MCF 10A (cell line): ENCODE data around the gene PLAGL1. TPM values are rescaled to one million over a fixed set of nuclear protein-coding genes. Genes with fewer than 3 reads are reported as not detected.

Experiments
- BruUV-seq: library from RNA; stranded (reverse); fragments of 400-500 nt; replicated peaks from 2 replicates; lab custom pipeline; 2021; lab: Mats Ljungman, UMichigan
- CTCF ChIA-PET: fragments of 300-600 bp; sonication (Branson Sonifier 250); formaldehyde crosslinking; extraction: SDS; loops from one replicate; lab custom pipeline; 2021; ENCODE audit warnings: antibody characterized with exemption, inconsistent platforms; lab: Yijun Ruan, JAX
- POLR2A ChIA-PET: fragments of 300-600, 350-650 bp; sonication (Branson Sonifier 250); formaldehyde crosslinking; extraction: SDS; loops from one replicate; lab custom pipeline; 2020; ENCODE audit warnings: antibody characterized with exemption, inconsistent platforms; lab: Yijun Ruan, JAX
- DNase-seq: peaks from one replicate; pipeline ENCODE4 v3.0.0-alpha.2; 2018; ENCODE audit not compliant: unreplicated experiment
- H3K27ac Mint-ChIP-seq: one replicate; pipeline ENCODE4 v1.8.0; 2022; ENCODE audit warnings: mild to moderate bottlenecking, low read depth, mixed read lengths; ENCODE audit not compliant: unreplicated experiment
- H3K27me3 Mint-ChIP-seq: one replicate; pipeline ENCODE4 v1.8.0; 2022; ENCODE audit warnings: mixed read lengths; ENCODE audit not compliant: insufficient read depth, unreplicated experiment
- H3K36me3 Mint-ChIP-seq: one replicate; pipeline ENCODE4 v1.8.0; 2022; ENCODE audit warnings: mild to moderate bottlenecking, moderate library complexity, mixed read lengths; ENCODE audit not compliant: insufficient read depth, unreplicated experiment
- H3K4me1 Mint-ChIP-seq: one replicate; pipeline ENCODE4 v1.8.0; 2022; ENCODE audit warnings: mixed read lengths; ENCODE audit not compliant: insufficient read depth, unreplicated experiment
- H3K4me3 Mint-ChIP-seq: one replicate; pipeline ENCODE4 v1.8.0; 2022; ENCODE audit warnings: mild to moderate bottlenecking, moderate library complexity, mixed read lengths; ENCODE audit not compliant: unreplicated experiment
- H3K9me3 Mint-ChIP-seq: one replicate; pipeline ENCODE4 v1.8.0; 2022; ENCODE audit warnings: mixed read lengths; ENCODE audit not compliant: unreplicated experiment
- CTCF ChIP-seq: fragments of 200-600 bp; IDR thresholded peaks from one replicate; pipeline ENCODE4 v1.8.0; 2022; ENCODE audit warnings: antibody characterized with exemption, mild to moderate bottlenecking; ENCODE audit not compliant: unreplicated experiment
- intact Hi-C: fragments of 100-400 bp; cut with micrococcal nuclease; formaldehyde crosslinking; loops from 2 replicates; pipeline ENCODE4 v1.14.1; 2022
- total RNA-seq: library from RNA; stranded (reverse); gene quantifications from 2 replicates; pipeline ENCODE4 v1.2.3, GENCODE V29; 2022

The PLAGL1 gene
- total RNA-seq, 1 experiment from 2014 or later = 52.1 TPM

- ChIA-PET POLR2A (no interaction called here), CTCF (interaction anchor here (0.5 to 3.0 kb wide), 4 partner anchors 20 to 1267 kb away, joined by 3 to 13 read pairs (median 4); no protein-coding TSS in a partner anchor)
- H3K36me3 Mint-ChIP-seq = no peaks in the 10 kb centered on the region
- TF ChIP-seq CTCF = no peak
- no peaks in the 10 kb centered on the region for H3K9me3 Mint-ChIP-seq
- H3K4me3 Mint-ChIP-seq = no peak overlapping the region
- H3K4me1 Mint-ChIP-seq = no peaks in the 10 kb centered on the region
- no TSS peak for BruUV-seq
- no peak overlapping the region for H3K27ac Mint-ChIP-seq
- H3K27me3 Mint-ChIP-seq = no peaks in the 10 kb centered on the region
- intact Hi-C loops = no loop called here
- no peak for DNase-seq
These were observed 48.1 kb downstream of the PLAGL1 start for GRCh38 chr6:143959927-143960326.

- no peak for TF ChIP-seq CTCF
- POLR2A ChIA-PET = interaction anchor here (0.6 to 0.7 kb wide), 2 partner anchors 235 to 385 kb away, joined by 3 to 5 read pairs; no protein-coding TSS in a partner anchor
- CTCF ChIA-PET = interaction anchor here (3.0 kb wide), 1 partner anchor 19 kb away, joined by 13 read pairs; no protein-coding TSS in a partner anchor
- intact Hi-C loops = no loop called here
- no peaks in the 10 kb centered on the region for H3K9me3 Mint-ChIP-seq
- no peaks in the 10 kb centered on the region for H3K36me3 Mint-ChIP-seq
- H3K4me3 Mint-ChIP-seq = no peak overlapping the region
- no peak for DNase-seq
- H3K27me3 Mint-ChIP-seq = no peaks in the 10 kb centered on the region
- BruUV-seq = no TSS peak
- no peak overlapping the region for H3K27ac Mint-ChIP-seq
- H3K4me1 Mint-ChIP-seq = no peaks in the 10 kb centered on the region
These were observed 49.1 kb downstream of the PLAGL1 start for GRCh38 chr6:143958839-143959399.

- ChIA-PET POLR2A (interaction anchor here (0.6 kb wide), 1 partner anchor 1633 kb away, joined by 3 read pairs; no protein-coding TSS in a partner anchor), CTCF (interaction anchor here (0.6 to 3.0 kb wide), 3 partner anchors 18 to 38 kb away, joined by 3 to 13 read pairs (median 4); no protein-coding TSS in a partner anchor)
- no peaks in the 10 kb centered on the region for H3K9me3 Mint-ChIP-seq
- no peaks in the 10 kb centered on the region for H3K36me3 Mint-ChIP-seq
- no peaks in the 10 kb centered on the region for H3K4me1 Mint-ChIP-seq
- intact Hi-C loops = no loop called here
- DNase-seq = no peak
- no peaks in the 10 kb centered on the region for H3K27me3 Mint-ChIP-seq
- TF ChIP-seq CTCF = no peak
- H3K27ac Mint-ChIP-seq = no peak overlapping the region
- no TSS peak for BruUV-seq
- H3K4me3 Mint-ChIP-seq = no peak overlapping the region
These were observed 50.3 kb downstream of the PLAGL1 start for GRCh38 chr6:143957679-143958274.

- no peaks in the 10 kb centered on the region for H3K36me3 Mint-ChIP-seq
- DNase-seq = no peak
- H3K4me3 Mint-ChIP-seq = no peak overlapping the region
- intact Hi-C loops = no loop called here
- BruUV-seq = no TSS peak
- no peak for TF ChIP-seq CTCF
- no peaks in the 10 kb centered on the region for H3K4me1 Mint-ChIP-seq
- POLR2A ChIA-PET = no interaction called here
- H3K27me3 Mint-ChIP-seq = no peaks in the 10 kb centered on the region
- no peaks in the 10 kb centered on the region for H3K9me3 Mint-ChIP-seq
- H3K27ac Mint-ChIP-seq = no peak overlapping the region
- CTCF ChIA-PET = interaction anchor here (5.0 kb wide), 1 partner anchor 16 kb away, joined by 21 read pairs; no protein-coding TSS in a partner anchor
These were observed 52.1 kb downstream of the PLAGL1 start for GRCh38 chr6:143955971-143956370.
